ENCODE measurements around the gene MTMR3.

MTMR3 gene

GRCh38 chr22:29877620-29878019 is 5.4 kb upstream of the MTMR3 start:
- Histone ChIP-seq H3K4me1 (ENCODE audit: insufficient read depth, low read length) (peaks cover 2% of the 10 kb centered on the region), H3K4me3 (ENCODE audit: low read depth in 1 of 2, low read length in 2 of 2) (no peak overlapping the region), H2AFZ (ENCODE audit: low read depth, low read length) (no peak overlapping the region), H4K20me1 (ENCODE audit: insufficient read depth, low read length) (no peaks in the 10 kb centered on the region), H3K27ac (ENCODE audit: low read length) (no peak overlapping the region), H3K36me3 (ENCODE audit: insufficient read depth, low read length) (no peaks in the 10 kb centered on the region), H3K79me2 (ENCODE audit: insufficient read depth, low read length) (no peaks in the 10 kb centered on the region), H3K9me3 (ENCODE audit: insufficient read depth, low read length, severe bottlenecking) (no peaks in the 10 kb centered on the region), H3K27me3 (ENCODE audit: insufficient read depth, low read length, poor library complexity) (peaks cover 22% of the 10 kb centered on the region), H3K4me2 (ENCODE audit: insufficient read depth, low read length) (no peak overlapping the region), H3K9ac (ENCODE audit: low read depth, low read length) (no peak overlapping the region)
- no peak for DNase-seq
- ATAC-seq (ENCODE audit: insufficient read depth, low read depth), result no peak
- no peak for TF ChIP-seq EZH2 (IDR thresholded peaks at IDR 0.05; ENCODE audit: borderline replicate concordance, low read depth, low read length, severe bottlenecking)
- TF ChIP-seq, protein P1, sequence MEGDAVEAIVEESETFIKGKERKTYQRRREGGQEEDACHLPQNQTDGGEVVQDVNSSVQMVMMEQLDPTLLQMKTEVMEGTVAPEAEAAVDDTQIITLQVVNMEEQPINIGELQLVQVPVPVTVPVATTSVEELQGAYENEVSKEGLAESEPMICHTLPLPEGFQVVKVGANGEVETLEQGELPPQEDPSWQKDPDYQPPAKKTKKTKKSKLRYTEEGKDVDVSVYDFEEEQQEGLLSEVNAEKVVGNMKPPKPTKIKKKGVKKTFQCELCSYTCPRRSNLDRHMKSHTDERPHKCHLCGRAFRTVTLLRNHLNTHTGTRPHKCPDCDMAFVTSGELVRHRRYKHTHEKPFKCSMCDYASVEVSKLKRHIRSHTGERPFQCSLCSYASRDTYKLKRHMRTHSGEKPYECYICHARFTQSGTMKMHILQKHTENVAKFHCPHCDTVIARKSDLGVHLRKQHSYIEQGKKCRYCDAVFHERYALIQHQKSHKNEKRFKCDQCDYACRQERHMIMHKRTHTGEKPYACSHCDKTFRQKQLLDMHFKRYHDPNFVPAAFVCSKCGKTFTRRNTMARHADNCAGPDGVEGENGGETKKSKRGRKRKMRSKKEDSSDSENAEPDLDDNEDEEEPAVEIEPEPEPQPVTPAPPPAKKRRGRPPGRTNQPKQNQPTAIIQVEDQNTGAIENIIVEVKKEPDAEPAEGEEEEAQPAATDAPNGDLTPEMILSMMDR (IDR thresholded peaks at IDR 0.05; ENCODE audit: borderline replicate concordance, extremely low read depth, low read length, poor library complexity, severe bottlenecking), result no peak

- peaks cover 7% of the 10 kb centered on the region; the same call in 1 of the 2 replicates for H3K36me3 ChIP-seq (ENCODE audit: insufficient read depth, low read length)
- H3K27me3 ChIP-seq (ENCODE audit: insufficient read depth, low read length, poor library complexity), result peaks cover 17% of the 10 kb centered on the region
- H3K27ac ChIP-seq (ENCODE audit: low read length), result no peak overlapping the region
- H3K9ac ChIP-seq (ENCODE audit: low read depth, low read length), result no peak overlapping the region
- H2AFZ ChIP-seq (ENCODE audit: low read depth, low read length), result no peak overlapping the region
- no peak overlapping the region for H3K4me2 ChIP-seq (ENCODE audit: insufficient read depth, low read length)
- peaks cover 15% of the 10 kb centered on the region for H3K4me1 ChIP-seq (ENCODE audit: insufficient read depth, low read length)
- no peak overlapping the region for H3K4me3 ChIP-seq (ENCODE audit: low read depth in 1 of 2, low read length in 2 of 2)
- DNase-seq (peak; percentile 14), ATAC-seq (ENCODE audit: insufficient read depth, low read depth) (no peak)
- peaks cover 10% of the 10 kb centered on the region for H4K20me1 ChIP-seq (ENCODE audit: insufficient read depth, low read length)
- H3K9me3 ChIP-seq (ENCODE audit: insufficient read depth, low read length, severe bottlenecking), result no peaks in the 10 kb centered on the region
- H3K79me2 ChIP-seq (ENCODE audit: insufficient read depth, low read length), result peaks cover 17% of the 10 kb centered on the region
- TF ChIP-seq, protein P1 (IDR thresholded peaks at IDR 0.05; ENCODE audit: borderline replicate concordance, extremely low read depth, low read length, poor library complexity, severe bottlenecking), result no peak
- no peak for TF ChIP-seq EZH2 (IDR thresholded peaks at IDR 0.05; ENCODE audit: borderline replicate concordance, low read depth, low read length, severe bottlenecking)
Observed at GRCh38 chr22:29879753-29880152, 3.2 kb upstream of the MTMR3 start.

- Histone ChIP-seq H3K27ac (ENCODE audit: low read length) (no peak overlapping the region), H3K27me3 (ENCODE audit: insufficient read depth, low read length, poor library complexity) (peaks cover under 1% of the 10 kb centered on the region), H3K4me1 (ENCODE audit: insufficient read depth, low read length) (peaks cover 33% of the 10 kb centered on the region), H3K9me3 (ENCODE audit: insufficient read depth, low read length, severe bottlenecking) (no peaks in the 10 kb centered on the region), H3K4me3 (ENCODE audit: low read depth in 1 of 2, low read length in 2 of 2) (peak overlapping the region; percentile 100; a peak in 3 of 4 replicates), H3K4me2 (ENCODE audit: insufficient read depth, low read length) (peak overlapping the region; percentile 95), H2AFZ (ENCODE audit: low read depth, low read length) (peak overlapping the region; percentile 57), H3K9ac (ENCODE audit: low read depth, low read length) (peak overlapping the region; percentile 98; the same call in 1 of the 2 replicates), H3K36me3 (ENCODE audit: insufficient read depth, low read length) (peaks cover 7% of the 10 kb centered on the region; the same call in 1 of the 2 replicates), H4K20me1 (ENCODE audit: insufficient read depth, low read length) (peaks cover 26% of the 10 kb centered on the region), H3K79me2 (ENCODE audit: insufficient read depth, low read length) (peaks cover 46% of the 10 kb centered on the region)
- no peak for DNase-seq
- ATAC-seq (ENCODE audit: insufficient read depth, low read depth), result no peak
- TF ChIP-seq, protein P1 (IDR thresholded peaks at IDR 0.05; ENCODE audit: borderline replicate concordance, extremely low read depth, low read length, poor library complexity, severe bottlenecking), result no peak
- no peak for TF ChIP-seq EZH2 (IDR thresholded peaks at IDR 0.05; ENCODE audit: borderline replicate concordance, low read depth, low read length, severe bottlenecking)
Observed at GRCh38 chr22:29882716-29883044, 294 bp upstream of the MTMR3 start.

- H2AFZ ChIP-seq (ENCODE audit: low read depth, low read length), result peak overlapping the region; percentile 94
- H3K36me3 ChIP-seq (ENCODE audit: insufficient read depth, low read length), result peaks cover 7% of the 10 kb centered on the region; the same call in 1 of the 2 replicates
- no peaks in the 10 kb centered on the region for H3K9me3 ChIP-seq (ENCODE audit: insufficient read depth, low read length, severe bottlenecking)
- peak overlapping the region; percentile 100 for H3K4me3 ChIP-seq (ENCODE audit: low read depth in 1 of 2, low read length in 2 of 2)
- H3K9ac ChIP-seq (ENCODE audit: low read depth, low read length), result peak overlapping the region; percentile 98
- H3K4me1 ChIP-seq (ENCODE audit: insufficient read depth, low read length), result peaks cover 33% of the 10 kb centered on the region
- H3K27ac ChIP-seq (ENCODE audit: low read length), result peak overlapping the region; percentile 77
- ATAC-seq (ENCODE audit: insufficient read depth, low read depth) (peak; percentile 22; the same call in 2 of the 3 replicates), DNase-seq (no peak)
- TF ChIP-seq, protein P1 (IDR thresholded peaks at IDR 0.05; ENCODE audit: borderline replicate concordance, extremely low read depth, low read length, poor library complexity, severe bottlenecking), result no peak
- TF ChIP-seq EZH2 (IDR thresholded peaks at IDR 0.05; ENCODE audit: borderline replicate concordance, low read depth, low read length, severe bottlenecking), result no peak
- H4K20me1 ChIP-seq (ENCODE audit: insufficient read depth, low read length), result peaks cover 26% of the 10 kb centered on the region
- H3K79me2 ChIP-seq (ENCODE audit: insufficient read depth, low read length), result peaks cover 56% of the 10 kb centered on the region
- no peaks in the 10 kb centered on the region for H3K27me3 ChIP-seq (ENCODE audit: insufficient read depth, low read length, poor library complexity)
- H3K4me2 ChIP-seq (ENCODE audit: insufficient read depth, low read length), result peak overlapping the region; percentile 95
Observed at GRCh38 chr22:29883775-29884097, 762 bp downstream of the MTMR3 start.
